ENCODE data around the gene MACC1.

MACC1 gene

GRCh38 chr7:20183086-20183485, 34.1 kb downstream of the MACC1 start:
- DNase-seq (ENCODE audit: low read depth in 1 of 2, low spot score in 1 of 2): no peak

- no peak for DNase-seq (ENCODE audit: low read depth in 1 of 2, low spot score in 1 of 2)
Observed at GRCh38 chr7:20176578-20177242, 40.5 kb downstream of the MACC1 start.

- DNase-seq (ENCODE audit: low read depth in 1 of 2, low spot score in 1 of 2): no peak
Observed at GRCh38 chr7:20173828-20174227, 43.4 kb downstream of the MACC1 start.

GRCh38 chr7:20172736-20173334, 44.3 kb downstream of the MACC1 start:
- DNase-seq (ENCODE audit: low read depth in 1 of 2, low spot score in 1 of 2): no peak

GRCh38 chr7:20170633-20171032, 46.6 kb downstream of the MACC1 start:
- DNase-seq (ENCODE audit: low read depth in 1 of 2, low spot score in 1 of 2): no peak

GRCh38 chr7:20165146-20165510, 52.1 kb downstream of the MACC1 start:
- no peak for DNase-seq (ENCODE audit: low read depth in 1 of 2, low spot score in 1 of 2)

- DNase-seq (ENCODE audit: low read depth in 1 of 2, low spot score in 1 of 2): no peak
Observed at GRCh38 chr7:20164425-20165145, 52.6 kb downstream of the MACC1 start.

GRCh38 chr7:20162665-20163064, 54.5 kb downstream of the MACC1 start:
- DNase-seq (ENCODE audit: low read depth in 1 of 2, low spot score in 1 of 2): no peak

GRCh38 chr7:20159226-20159747, 57.9 kb downstream of the MACC1 start:
- DNase-seq (ENCODE audit: low read depth in 1 of 2, low spot score in 1 of 2): no peak

- no peak for DNase-seq (ENCODE audit: low read depth in 1 of 2, low spot score in 1 of 2)
Observed at GRCh38 chr7:20158684-20159083, 58.5 kb downstream of the MACC1 start.

- no peak for DNase-seq (ENCODE audit: low read depth in 1 of 2, low spot score in 1 of 2)
Observed at GRCh38 chr7:20157456-20157855, 59.7 kb downstream of the MACC1 start.

- DNase-seq (ENCODE audit: low read depth in 1 of 2, low spot score in 1 of 2): no peak
Observed at GRCh38 chr7:20153999-20154398, 63.2 kb downstream of the MACC1 start.

- no peak for DNase-seq (ENCODE audit: low read depth in 1 of 2, low spot score in 1 of 2)
Observed at GRCh38 chr7:20153567-20153966, 63.6 kb downstream of the MACC1 start.

GRCh38 chr7:20152511-20152910, 64.7 kb downstream of the MACC1 start:
- no peak for DNase-seq (ENCODE audit: low read depth in 1 of 2, low spot score in 1 of 2)

GRCh38 chr7:20151708-20152456, 65.3 kb downstream of the MACC1 start:
- no peak for DNase-seq (ENCODE audit: low read depth in 1 of 2, low spot score in 1 of 2)

- DNase-seq (ENCODE audit: low read depth in 1 of 2, low spot score in 1 of 2): no peak
Observed at GRCh38 chr7:20146451-20146850, 70.7 kb downstream of the MACC1 start.

- DNase-seq (ENCODE audit: low read depth in 1 of 2, low spot score in 1 of 2): no peak
Observed at GRCh38 chr7:20144801-20145200, 72.4 kb downstream of the MACC1 start.

- DNase-seq (ENCODE audit: low read depth in 1 of 2, low spot score in 1 of 2): no peak
Observed at GRCh38 chr7:20141666-20142065, 75.5 kb downstream of the MACC1 start.

- DNase-seq (ENCODE audit: low read depth in 1 of 2, low spot score in 1 of 2): no peak
Observed at GRCh38 chr7:20141002-20141345, 76.2 kb downstream of the MACC1 start.

GRCh38 chr7:20140291-20141001, 76.7 kb downstream of the MACC1 start:
- DNase-seq (ENCODE audit: low read depth in 1 of 2, low spot score in 1 of 2): no peak

- DNase-seq (ENCODE audit: low read depth in 1 of 2, low spot score in 1 of 2): no peak
Observed at GRCh38 chr7:20136647-20137046, 80.5 kb downstream of the MACC1 start.

All from activated T-helper 1 cell treated with anti-CD3 and anti-CD28 coated beads, Interleukin-2, amount 50 U/mL, for 16 hours (primary cell).